NCI-H82 (cell line): ENCODE results near the gene POMC.
"Not testable (repeated sequence)": the region's sequence is repeated elsewhere in the genome, so short reads cannot be mapped to it uniquely, and the experiment has no call there.

Experiments used
- DNase-seq: peaks from one replicate; lab custom pipeline; 2025; lab: John Stamatoyannopoulos, UW

Gene POMC

GRCh38 chr2:25132693-25133092, 35.7 kb downstream of the POMC start:
- no peak for DNase-seq

GRCh38 chr2:25132299-25132635, 36.1 kb downstream of the POMC start:
- DNase-seq: peak; percentile 38

- DNase-seq: no peak
Measured at GRCh38 chr2:25131567-25132298, 36.6 kb downstream of the POMC start.

GRCh38 chr2:25131253-25131566, 37.2 kb downstream of the POMC start:
- no peak for DNase-seq

GRCh38 chr2:25129901-25130520, 38.4 kb downstream of the POMC start:
- DNase-seq: peak; percentile 19

GRCh38 chr2:25127646-25128045, 40.7 kb downstream of the POMC start:
- no peak for DNase-seq

- DNase-seq: not testable (repeated sequence)
Measured at GRCh38 chr2:25127071-25127470, 41.3 kb downstream of the POMC start.

GRCh38 chr2:25125976-25126375, 42.4 kb downstream of the POMC start:
- DNase-seq: no peak

- no peak for DNase-seq
Measured at GRCh38 chr2:25125189-25125588, 43.2 kb downstream of the POMC start.

GRCh38 chr2:25123682-25124081, 44.7 kb downstream of the POMC start:
- DNase-seq: no peak

- no peak for DNase-seq
Measured at GRCh38 chr2:25122367-25122766, 46.0 kb downstream of the POMC start.

GRCh38 chr2:25119263-25119662, 49.1 kb downstream of the POMC start:
- DNase-seq: no peak

GRCh38 chr2:25116956-25117355, 51.4 kb downstream of the POMC start:
- DNase-seq: no peak

GRCh38 chr2:25115902-25116301, 52.5 kb downstream of the POMC start:
- peak; percentile 62 for DNase-seq

- peak; percentile 89 for DNase-seq
Measured at GRCh38 chr2:25115249-25115883, 53.0 kb downstream of the POMC start.

- DNase-seq: peak; percentile 15
Measured at GRCh38 chr2:25112113-25112512, 56.3 kb downstream of the POMC start.
